MCF 10A (cell line): Measurements from ENCODE around the gene ANKRD13D. TPM values are rescaled to one million over a fixed set of nuclear protein-coding genes. Genes with fewer than 3 reads are reported as not detected.

ENCODE experiments used
- BruUV-seq: library from RNA; stranded (reverse); fragments of 400-500 nt; replicated peaks from 2 replicates; lab custom pipeline; 2021; lab: Mats Ljungman, UMichigan
- CTCF ChIA-PET: fragments of 300-600 bp; sonication (Branson Sonifier 250); formaldehyde crosslinking; extraction: SDS; loops from one replicate; lab custom pipeline; 2021; ENCODE audit warnings: antibody characterized with exemption, inconsistent platforms; lab: Yijun Ruan, JAX
- POLR2A ChIA-PET: fragments of 300-600, 350-650 bp; sonication (Branson Sonifier 250); formaldehyde crosslinking; extraction: SDS; loops from one replicate; lab custom pipeline; 2020; ENCODE audit warnings: antibody characterized with exemption, inconsistent platforms; lab: Yijun Ruan, JAX
- DNase-seq: peaks from one replicate; pipeline ENCODE4 v3.0.0-alpha.2; 2018; ENCODE audit not compliant: unreplicated experiment
- H3K27ac Mint-ChIP-seq: one replicate; pipeline ENCODE4 v1.8.0; 2022; ENCODE audit warnings: mild to moderate bottlenecking, low read depth, mixed read lengths; ENCODE audit not compliant: unreplicated experiment
- H3K27me3 Mint-ChIP-seq: one replicate; pipeline ENCODE4 v1.8.0; 2022; ENCODE audit warnings: mixed read lengths; ENCODE audit not compliant: insufficient read depth, unreplicated experiment
- H3K36me3 Mint-ChIP-seq: one replicate; pipeline ENCODE4 v1.8.0; 2022; ENCODE audit warnings: mild to moderate bottlenecking, moderate library complexity, mixed read lengths; ENCODE audit not compliant: insufficient read depth, unreplicated experiment
- H3K4me1 Mint-ChIP-seq: one replicate; pipeline ENCODE4 v1.8.0; 2022; ENCODE audit warnings: mixed read lengths; ENCODE audit not compliant: insufficient read depth, unreplicated experiment
- H3K4me3 Mint-ChIP-seq: one replicate; pipeline ENCODE4 v1.8.0; 2022; ENCODE audit warnings: mild to moderate bottlenecking, moderate library complexity, mixed read lengths; ENCODE audit not compliant: unreplicated experiment
- H3K9me3 Mint-ChIP-seq: one replicate; pipeline ENCODE4 v1.8.0; 2022; ENCODE audit warnings: mixed read lengths; ENCODE audit not compliant: unreplicated experiment
- CTCF ChIP-seq: fragments of 200-600 bp; IDR thresholded peaks from one replicate; pipeline ENCODE4 v1.8.0; 2022; ENCODE audit warnings: antibody characterized with exemption, mild to moderate bottlenecking; ENCODE audit not compliant: unreplicated experiment
- intact Hi-C: fragments of 100-400 bp; cut with micrococcal nuclease; formaldehyde crosslinking; loops from 2 replicates; pipeline ENCODE4 v1.14.1; 2022
- total RNA-seq: library from RNA; stranded (reverse); gene quantifications from 2 replicates; pipeline ENCODE4 v1.2.3, GENCODE V29; 2022

Gene ANKRD13D
- total RNA-seq, 1 experiment from 2014 or later: 39.7 TPM

GRCh38 chr11:67281552-67282150 lies 7.5 kb upstream of the ANKRD13D start:
- intact Hi-C loops: no loop called here
- H3K4me1 Mint-ChIP-seq: no peaks in the 10 kb centered on the region
- H3K9me3 Mint-ChIP-seq: no peaks in the 10 kb centered on the region
- no peak for DNase-seq
- no TSS peak for BruUV-seq
- no peak for TF ChIP-seq CTCF
- ChIA-PET CTCF (interaction anchor here (0.6 to 1.4 kb wide), 3 partner anchors 64 to 1083 kb away, joined by 3 read pairs; no protein-coding TSS in a partner anchor), POLR2A (no interaction called here)
- H3K4me3 Mint-ChIP-seq: no peak overlapping the region
- no peaks in the 10 kb centered on the region for H3K27me3 Mint-ChIP-seq
- H3K27ac Mint-ChIP-seq: no peak overlapping the region
- H3K36me3 Mint-ChIP-seq: peaks cover 32% of the 10 kb centered on the region

GRCh38 chr11:67282155-67282875 lies 6.8 kb upstream of the ANKRD13D start:
- no TSS peak for BruUV-seq
- Mint-ChIP-seq H3K27me3 (no peaks in the 10 kb centered on the region), H3K9me3 (no peaks in the 10 kb centered on the region), H3K4me3 (no peak overlapping the region), H3K36me3 (peaks cover 32% of the 10 kb centered on the region), H3K27ac (no peak overlapping the region), H3K4me1 (peaks cover 5% of the 10 kb centered on the region)
- intact Hi-C loops: no loop called here
- no peak for TF ChIP-seq CTCF
- no peak for DNase-seq
- ChIA-PET CTCF (interaction anchor here (0.6 to 1.4 kb wide), 5 partner anchors 16 to 1084 kb away, joined by 3 to 6 read pairs (median 3); partner anchors contain the start of gene GRK2), POLR2A (no interaction called here)

- Mint-ChIP-seq H3K27ac (no peak overlapping the region), H3K4me3 (no peak overlapping the region), H3K9me3 (no peaks in the 10 kb centered on the region), H3K4me1 (peaks cover 11% of the 10 kb centered on the region), H3K36me3 (peaks cover 32% of the 10 kb centered on the region), H3K27me3 (no peaks in the 10 kb centered on the region)
- no peak for TF ChIP-seq CTCF
- no peak for DNase-seq
- BruUV-seq: no TSS peak
- intact Hi-C loops: no loop called here
- ChIA-PET CTCF (interaction anchor here (0.8 to 1.4 kb wide), 3 partner anchors 16 to 63 kb away, joined by 3 to 6 read pairs (median 3); partner anchors contain the start of gene GRK2), POLR2A (interaction anchor here (1.1 kb wide), 1 partner anchor 96 kb away, joined by 4 read pairs; no protein-coding TSS in a partner anchor)
These were observed 6.2 kb upstream of the ANKRD13D start for GRCh38 chr11:67282876-67283371.

GRCh38 chr11:67283481-67283963 lies 5.6 kb upstream of the ANKRD13D start:
- BruUV-seq: no TSS peak
- Mint-ChIP-seq H3K4me3 (no peak overlapping the region), H3K27me3 (no peaks in the 10 kb centered on the region), H3K9me3 (no peaks in the 10 kb centered on the region), H3K4me1 (peaks cover 13% of the 10 kb centered on the region), H3K27ac (no peak overlapping the region), H3K36me3 (peaks cover 32% of the 10 kb centered on the region)
- TF ChIP-seq CTCF: no peak
- intact Hi-C loops: no loop called here
- DNase-seq: no peak
- CTCF ChIA-PET: interaction anchor here (0.8 to 1.1 kb wide), 2 partner anchors 17 to 20 kb away, joined by 3 to 6 read pairs; partner anchors contain the start of gene GRK2
- POLR2A ChIA-PET: interaction anchor here (1.1 kb wide), 1 partner anchor 96 kb away, joined by 4 read pairs; no protein-coding TSS in a partner anchor
